NB4 (cell line): ENCODE data around the gene HS6ST1.

Experiments
- DNase-seq: peaks from one replicate; pipeline ENCODE4 v3.0.0; 2010; ENCODE audit warnings: low read depth
- H3K4me3 ChIP-seq: one replicate; pipeline ENCODE4 v1.5.1; 2011; ENCODE audit warnings: mild to moderate bottlenecking, low read depth, low read length, moderate library complexity
- MYC ChIP-seq: IDR thresholded peaks from 2 replicates; pipeline ENCODE4 v1.6.1; 2011; ENCODE audit warnings: low read depth, low read length
- POLR2A ChIP-seq: IDR thresholded peaks from 2 replicates; pipeline ENCODE4 v1.6.1; 2011; ENCODE audit warnings: mild to moderate bottlenecking; ENCODE audit not compliant: insufficient read length; ENCODE audit errors: extremely low read depth
- TF ChIP-seq, protein P1 (sequence below): IDR thresholded peaks from one replicate; pipeline ENCODE4 v1.5.1; 2012; ENCODE audit warnings: low read depth, low read length
- TF ChIP-seq, protein P2 (sequence below): IDR thresholded peaks from 2 replicates; pipeline ENCODE4 v1.6.1; 2011; ENCODE audit warnings: low read depth, low read length

The HS6ST1 gene

DNA sequence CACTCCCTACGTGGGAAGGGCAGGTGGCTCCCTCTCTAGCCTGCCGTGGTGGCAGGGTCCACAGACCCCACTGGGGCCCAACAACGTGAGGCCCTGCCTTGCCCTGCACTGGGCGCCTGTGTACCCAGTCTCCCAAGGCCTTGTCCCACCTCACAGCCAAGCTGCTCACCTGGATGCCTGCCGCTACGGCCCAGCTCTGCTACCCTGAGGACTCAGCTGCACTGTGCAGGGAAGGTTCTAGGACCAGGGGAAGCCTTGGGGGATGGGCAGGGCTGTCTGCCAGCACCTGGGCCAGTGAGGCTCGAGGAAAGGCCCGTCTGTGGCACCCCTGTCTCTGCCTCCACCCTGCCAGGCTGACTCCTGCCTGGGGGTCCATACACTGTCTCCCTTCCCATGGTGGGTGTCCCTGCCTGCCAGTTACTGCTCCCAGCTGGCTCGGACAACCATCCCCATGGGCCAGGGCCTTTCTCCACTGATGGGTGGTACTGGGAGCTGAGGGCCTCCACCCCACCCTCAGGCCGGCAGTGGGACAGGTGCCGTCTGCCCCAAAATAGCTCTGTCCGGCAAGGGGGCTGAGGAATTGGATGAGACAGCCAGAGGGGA lies 33.2 kb downstream of the HS6ST1 start:
- TF ChIP-seq MYC (no peak), POLR2A (no peak)
- TF ChIP-seq, protein P1, sequence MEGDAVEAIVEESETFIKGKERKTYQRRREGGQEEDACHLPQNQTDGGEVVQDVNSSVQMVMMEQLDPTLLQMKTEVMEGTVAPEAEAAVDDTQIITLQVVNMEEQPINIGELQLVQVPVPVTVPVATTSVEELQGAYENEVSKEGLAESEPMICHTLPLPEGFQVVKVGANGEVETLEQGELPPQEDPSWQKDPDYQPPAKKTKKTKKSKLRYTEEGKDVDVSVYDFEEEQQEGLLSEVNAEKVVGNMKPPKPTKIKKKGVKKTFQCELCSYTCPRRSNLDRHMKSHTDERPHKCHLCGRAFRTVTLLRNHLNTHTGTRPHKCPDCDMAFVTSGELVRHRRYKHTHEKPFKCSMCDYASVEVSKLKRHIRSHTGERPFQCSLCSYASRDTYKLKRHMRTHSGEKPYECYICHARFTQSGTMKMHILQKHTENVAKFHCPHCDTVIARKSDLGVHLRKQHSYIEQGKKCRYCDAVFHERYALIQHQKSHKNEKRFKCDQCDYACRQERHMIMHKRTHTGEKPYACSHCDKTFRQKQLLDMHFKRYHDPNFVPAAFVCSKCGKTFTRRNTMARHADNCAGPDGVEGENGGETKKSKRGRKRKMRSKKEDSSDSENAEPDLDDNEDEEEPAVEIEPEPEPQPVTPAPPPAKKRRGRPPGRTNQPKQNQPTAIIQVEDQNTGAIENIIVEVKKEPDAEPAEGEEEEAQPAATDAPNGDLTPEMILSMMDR = no peak
- TF ChIP-seq, protein P2, sequence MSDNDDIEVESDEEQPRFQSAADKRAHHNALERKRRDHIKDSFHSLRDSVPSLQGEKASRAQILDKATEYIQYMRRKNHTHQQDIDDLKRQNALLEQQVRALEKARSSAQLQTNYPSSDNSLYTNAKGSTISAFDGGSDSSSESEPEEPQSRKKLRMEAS = no peak
- no peak overlapping the region for H3K4me3 ChIP-seq
- no peak for DNase-seq

DNA sequence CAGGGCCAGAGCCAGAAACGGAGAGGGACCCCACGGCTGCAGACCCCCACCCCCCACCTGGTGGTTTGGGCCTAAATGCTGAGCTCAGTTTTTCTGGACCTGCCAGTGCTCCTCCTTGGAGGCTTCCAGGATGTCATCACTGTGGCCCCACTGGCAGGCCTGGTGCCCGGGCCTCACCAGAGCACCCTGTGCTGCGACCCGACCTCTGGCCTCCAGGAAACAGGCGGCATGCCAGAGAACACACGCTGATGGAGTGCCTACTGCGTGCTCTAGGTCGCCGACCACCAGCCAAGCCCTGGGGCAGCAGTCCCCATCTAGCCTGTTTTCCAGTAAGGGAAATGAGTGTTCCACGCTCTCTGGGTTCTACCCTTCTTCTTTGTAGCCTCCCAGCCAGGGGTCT lies 33.8 kb downstream of the HS6ST1 start:
- DNase-seq = no peak
- no peak for TF ChIP-seq POLR2A
- H3K4me3 ChIP-seq = no peak overlapping the region

DNA sequence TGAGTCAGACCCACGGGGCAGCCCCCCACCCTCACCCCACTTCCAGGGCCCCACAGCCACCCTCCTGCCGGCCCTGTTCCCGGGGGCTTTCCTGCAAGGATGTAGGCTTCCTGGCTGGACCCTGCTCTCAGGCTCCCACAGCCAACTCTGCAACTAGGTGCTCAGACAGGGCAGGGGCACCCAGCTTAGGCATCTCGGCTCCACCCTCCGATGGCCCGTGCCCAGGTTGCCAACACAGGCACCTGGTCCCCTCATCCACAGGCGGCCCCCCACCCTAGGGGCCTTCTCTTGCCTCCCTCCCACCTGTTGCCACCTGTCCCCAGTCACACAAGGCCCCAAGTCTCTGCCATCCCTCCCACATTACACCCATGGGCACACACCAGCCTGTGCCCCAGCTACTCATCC lies 34.6 kb downstream of the HS6ST1 start:
- TF ChIP-seq MYC (no peak), POLR2A (no peak)
- TF ChIP-seq, protein P1 = no peak
- TF ChIP-seq, protein P2 = no peak
- no peak for DNase-seq
- no peak overlapping the region for H3K4me3 ChIP-seq

DNA sequence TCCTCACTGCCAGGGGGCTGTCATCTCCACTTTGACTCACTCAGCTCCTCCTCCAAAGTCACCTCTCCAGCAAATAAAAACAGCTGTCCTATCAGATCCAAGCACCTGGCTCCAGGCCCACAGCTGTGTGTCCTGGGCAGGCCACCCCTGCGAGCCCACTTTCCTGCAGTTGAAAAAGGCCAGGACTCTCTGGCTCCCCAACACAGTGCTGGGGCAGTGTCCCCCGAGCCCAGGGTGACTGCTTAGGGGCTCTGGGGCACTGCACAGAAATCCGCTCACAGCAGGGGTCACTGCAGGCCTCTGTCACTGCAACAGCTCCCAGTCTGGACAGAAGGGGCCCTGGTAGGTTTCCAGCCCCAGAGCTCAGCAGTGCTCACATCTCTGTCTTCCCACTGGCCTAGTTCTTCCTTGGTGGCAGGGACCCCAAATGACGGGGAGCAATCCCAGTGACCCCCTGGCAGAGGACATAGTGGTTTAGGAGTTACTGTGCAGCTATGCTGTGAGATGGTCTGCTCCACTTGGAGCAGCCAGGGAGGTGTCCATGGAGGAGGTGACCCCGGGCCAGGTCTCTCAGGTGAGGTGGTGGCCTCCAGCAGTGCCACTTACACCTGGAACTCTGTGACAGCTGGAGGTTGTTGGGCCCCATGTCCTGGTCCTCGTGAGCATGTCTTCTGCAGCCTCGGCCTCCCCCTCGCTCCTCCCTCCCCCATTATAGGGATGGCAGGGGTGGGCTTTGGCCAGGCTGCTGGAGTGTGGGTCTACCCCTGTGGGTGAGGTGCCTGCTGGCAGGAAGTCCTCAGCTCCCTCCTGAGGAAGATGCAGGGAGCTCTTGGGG lies 35.5 kb downstream of the HS6ST1 start:
- peak; percentile 32 for DNase-seq
- TF ChIP-seq, protein P1 = no peak
- TF ChIP-seq, protein P2 = no peak
- TF ChIP-seq POLR2A = no peak
- no peak for TF ChIP-seq MYC
- no peak overlapping the region for H3K4me3 ChIP-seq

DNA sequence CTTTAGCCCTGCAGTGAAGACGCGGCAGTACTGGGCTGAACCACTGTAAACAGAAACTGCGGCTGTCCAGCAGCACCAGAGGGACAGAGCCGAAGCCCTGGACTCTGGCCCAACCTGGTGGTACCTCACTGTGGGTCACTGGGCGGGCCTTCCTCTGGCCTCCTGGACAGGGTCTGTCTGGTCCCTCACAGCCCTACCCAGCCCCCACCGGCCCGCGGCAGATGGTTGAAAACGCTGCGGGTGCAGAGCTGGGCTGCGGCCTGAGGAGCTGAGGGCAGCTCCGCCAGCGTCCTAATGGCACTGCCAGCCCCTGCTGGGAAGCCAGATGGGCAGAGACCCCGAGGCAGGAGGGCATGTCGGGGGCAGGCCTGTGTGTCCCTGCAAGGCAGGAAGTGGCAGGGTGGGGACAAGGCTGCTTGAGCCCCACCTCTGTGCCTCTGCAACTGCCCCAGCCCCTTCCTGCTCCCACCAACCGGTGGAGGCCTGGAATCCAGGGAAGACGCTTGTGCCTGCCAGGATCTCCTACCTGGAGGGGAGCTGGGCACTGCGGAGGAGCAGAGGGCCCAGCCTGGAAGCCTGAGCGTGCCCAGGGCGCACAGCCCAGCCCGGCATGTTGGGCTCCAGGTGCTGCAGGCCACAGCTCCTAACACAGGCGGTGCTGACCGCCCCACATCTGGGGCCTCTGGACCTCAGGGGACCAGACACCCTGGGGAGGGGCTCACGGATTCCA lies 36.3 kb downstream of the HS6ST1 start:
- no peak overlapping the region for H3K4me3 ChIP-seq
- no peak for DNase-seq
- TF ChIP-seq MYC (no peak), POLR2A (no peak)
- TF ChIP-seq, protein P2 = no peak
- TF ChIP-seq, protein P1 = no peak

DNA sequence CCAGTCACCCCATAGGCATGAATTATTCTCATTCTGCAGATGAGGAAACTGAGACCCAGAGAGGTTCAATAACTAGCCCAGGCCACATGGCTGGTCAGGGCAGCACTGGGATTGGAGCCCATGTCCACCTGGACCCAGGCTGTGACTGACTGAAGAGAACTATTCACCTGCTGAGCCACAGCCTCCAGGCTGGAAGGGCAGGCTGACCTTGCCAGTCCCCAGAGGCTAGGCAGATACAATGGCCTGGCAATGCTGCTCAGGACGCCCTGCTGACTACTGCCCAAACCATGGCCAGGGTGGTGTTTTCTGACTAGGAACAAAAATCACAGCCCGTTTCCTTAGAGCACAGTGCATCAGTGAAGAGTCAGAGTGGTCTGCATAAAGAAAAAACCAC lies 36.8 kb downstream of the HS6ST1 start:
- no peak for DNase-seq
- TF ChIP-seq MYC = no peak
- TF ChIP-seq, protein P2 = no peak
- TF ChIP-seq, protein P1 = no peak
- no peak for TF ChIP-seq POLR2A
- no peak overlapping the region for H3K4me3 ChIP-seq
